Left forelimb (tissue), 1 donor: ENCODE data around the gene UTP14C.
A peak's percentile ranks its signal among the peaks of the same experiment; 100 is the strongest.
"Not testable (repeated sequence)": the region's sequence is repeated elsewhere in the genome, so short reads cannot be mapped to it uniquely, and the experiment has no call there.

Experiments
- DNase-seq: peaks from one replicate; pipeline ENCODE4 v3.0.0-alpha.2; 2018; ENCODE audit warnings: low spot score

UTP14C gene

GRCh38 chr13:52002361-52002760 lies 22.1 kb upstream of the UTP14C start:
- DNase-seq, result no peak

GRCh38 chr13:52003541-52003940 lies 20.9 kb upstream of the UTP14C start:
- DNase-seq, result no peak

- DNase-seq, result no peak
Observed at GRCh38 chr13:52004511-52005170, 19.9 kb upstream of the UTP14C start.

- no peak for DNase-seq
Observed at GRCh38 chr13:52005841-52006522, 18.5 kb upstream of the UTP14C start.

GRCh38 chr13:52006523-52007245 lies 17.8 kb upstream of the UTP14C start:
- no peak for DNase-seq

- no peak for DNase-seq
Observed at GRCh38 chr13:52009946-52010345, 14.5 kb upstream of the UTP14C start.

- DNase-seq, result no peak
Observed at GRCh38 chr13:52010890-52011631, 13.4 kb upstream of the UTP14C start, which contains the start of gene ATP7B. ATP7B (minus strand) TSS chr13:52011450; CDS start chr13:52011337, 113 bp downstream.

- DNase-seq, result peak; percentile 100
Observed at GRCh38 chr13:52011632-52012511, 12.6 kb upstream of the UTP14C start, which contains the start of gene ALG11. ALG11 (plus strand) TSS chr13:52012398; CDS start chr13:52012419, 21 bp downstream.

- DNase-seq, result no peak
Observed at GRCh38 chr13:52012512-52012836, 12.0 kb upstream of the UTP14C start.

- DNase-seq, result no peak
Observed at GRCh38 chr13:52016296-52016695, 8.2 kb upstream of the UTP14C start.

- DNase-seq, result no peak
Observed at GRCh38 chr13:52020191-52020590, 4.3 kb upstream of the UTP14C start.

- no peak for DNase-seq
Observed at GRCh38 chr13:52022356-52022755, 2.1 kb upstream of the UTP14C start.

- no peak for DNase-seq
Observed at GRCh38 chr13:52025475-52026245, 1.2 kb downstream of the UTP14C start.

GRCh38 chr13:52026246-52026626 lies 1.7 kb downstream of the UTP14C start:
- DNase-seq, result no peak

GRCh38 chr13:52027832-52028231 lies 3.3 kb downstream of the UTP14C start:
- DNase-seq, result no peak

- DNase-seq, result no peak
Observed at GRCh38 chr13:52029569-52029968, 5.1 kb downstream of the UTP14C start.

GRCh38 chr13:52030401-52030800 lies 5.9 kb downstream of the UTP14C start:
- not testable (repeated sequence) for DNase-seq

- DNase-seq, result no peak
Observed at GRCh38 chr13:52033039-52033438, 8.5 kb downstream of the UTP14C start.

- DNase-seq, result no peak
Observed at GRCh38 chr13:52034616-52035226, 10.2 kb downstream of the UTP14C start.

GRCh38 chr13:52036037-52036436 lies 11.5 kb downstream of the UTP14C start:
- DNase-seq, result no peak
